Measurements from ENCODE around the gene LASP1.

DNA sequence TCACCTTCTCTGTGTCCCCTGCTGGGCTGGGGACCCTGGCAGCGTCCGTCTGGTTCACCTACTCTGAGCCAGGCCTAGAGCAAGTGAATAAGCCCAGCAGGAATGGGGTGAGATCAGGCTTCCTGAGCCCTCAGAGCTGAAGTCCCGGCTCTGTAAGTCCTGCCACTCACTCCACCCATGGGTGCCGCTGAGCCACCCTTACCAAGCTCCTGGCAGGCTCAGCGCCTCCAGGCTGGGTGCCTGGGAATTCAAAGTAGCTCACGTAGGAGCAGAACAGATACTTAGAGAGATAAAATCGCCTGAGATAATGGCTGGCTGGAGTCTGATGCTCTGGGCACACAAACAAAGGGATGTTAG lies 45.8 kb downstream of the LASP1 start:
- TF ChIP-seq CTCF (conservative IDR thresholded peaks at IDR 0.05; ENCODE audit: low read length) (no peak), EZH2phosphoT487 (IDR thresholded peaks at IDR 0.05; ENCODE audit: borderline replicate concordance, low read depth, low read length) (no peak)
